ENCODE results near the gene AKAP6.
A peak's percentile ranks its signal among the peaks of the same experiment; 100 is the strongest.

The AKAP6 gene

GRCh38 chr14:32471181-32471580 lies 142.1 kb downstream of the AKAP6 start:
- Histone ChIP-seq H3K27ac (peak overlapping the region in 5 of 21 experiments; percentile 1 to 80 (median 50)), H3K4me3 (no peak overlapping the region)

GRCh38 chr14:32472076-32472475 lies 143.0 kb downstream of the AKAP6 start:
- Histone ChIP-seq H3K27ac (peak overlapping the region in 18 of 21 experiments; percentile 1 to 80 (median 68)), H3K4me3 (no peak overlapping the region)

GRCh38 chr14:32472512-32473463 lies 143.7 kb downstream of the AKAP6 start:
- H3K4me3 ChIP-seq, result no peak overlapping the region
- H3K27ac ChIP-seq, result peak overlapping the region in 20 of 21 experiments; percentile 24 to 80 (median 69)

- Histone ChIP-seq H3K27ac (peak overlapping the region in 19 of 21 experiments; percentile 24 to 80 (median 70)), H3K4me3 (no peak overlapping the region)
Measured at GRCh38 chr14:32473464-32473855, 144.4 kb downstream of the AKAP6 start.

- Histone ChIP-seq H3K27ac (peak overlapping the region in 15 of 21 experiments; percentile 14 to 80 (median 64)), H3K4me3 (no peak overlapping the region)
Measured at GRCh38 chr14:32474478-32475195, 145.5 kb downstream of the AKAP6 start.

- Histone ChIP-seq H3K27ac (peak overlapping the region in 1 of 21 experiments; percentile 59), H3K4me3 (no peak overlapping the region)
Measured at GRCh38 chr14:32476532-32476931, 147.4 kb downstream of the AKAP6 start.

- Histone ChIP-seq H3K27ac (peak overlapping the region in 4 of 21 experiments; percentile 29 to 60 (median 52)), H3K4me3 (no peak overlapping the region)
Measured at GRCh38 chr14:32477396-32477795, 148.3 kb downstream of the AKAP6 start.

GRCh38 chr14:32478050-32478449 lies 149.0 kb downstream of the AKAP6 start:
- peak overlapping the region in 5 of 21 experiments; percentile 3 to 69 (median 30) for H3K27ac ChIP-seq
- H3K4me3 ChIP-seq, result no peak overlapping the region

GRCh38 chr14:32480337-32480736 lies 151.2 kb downstream of the AKAP6 start:
- Histone ChIP-seq H3K4me3 (no peak overlapping the region), H3K27ac (peak overlapping the region in 1 of 21 experiments; percentile 1)

GRCh38 chr14:32481707-32482106 lies 152.6 kb downstream of the AKAP6 start:
- Histone ChIP-seq H3K4me3 (no peak overlapping the region), H3K27ac (no peak overlapping the region)

- H3K27ac ChIP-seq, result no peak overlapping the region
- H3K4me3 ChIP-seq, result no peak overlapping the region
Measured at GRCh38 chr14:32491416-32492016, 162.4 kb downstream of the AKAP6 start.

GRCh38 chr14:32492457-32492856 lies 163.4 kb downstream of the AKAP6 start:
- Histone ChIP-seq H3K4me3 (no peak overlapping the region), H3K27ac (no peak overlapping the region)

- no peak overlapping the region for H3K4me3 ChIP-seq
- no peak overlapping the region for H3K27ac ChIP-seq
Measured at GRCh38 chr14:32494609-32495434, 165.7 kb downstream of the AKAP6 start.

- H3K4me3 ChIP-seq, result no peak overlapping the region
- H3K27ac ChIP-seq, result no peak overlapping the region
Measured at GRCh38 chr14:32495435-32495734, 166.3 kb downstream of the AKAP6 start.

GRCh38 chr14:32497248-32497647 lies 168.2 kb downstream of the AKAP6 start:
- Histone ChIP-seq H3K27ac (no peak overlapping the region), H3K4me3 (no peak overlapping the region)

GRCh38 chr14:32507029-32507984 lies 178.2 kb downstream of the AKAP6 start:
- H3K27ac ChIP-seq, result peak overlapping the region in 15 of 21 experiments; percentile 3 to 62 (median 53)
- no peak overlapping the region for H3K4me3 ChIP-seq

GRCh38 chr14:32508281-32508680 lies 179.2 kb downstream of the AKAP6 start:
- Histone ChIP-seq H3K4me3 (no peak overlapping the region), H3K27ac (peak overlapping the region in 14 of 21 experiments; percentile 5 to 62 (median 58))

GRCh38 chr14:32509632-32510187 lies 180.6 kb downstream of the AKAP6 start:
- Histone ChIP-seq H3K27ac (peak overlapping the region in 12 of 21 experiments; percentile 17 to 78 (median 62)), H3K4me3 (no peak overlapping the region)
